UCSD-AML1 (cell line): ENCODE data around the gene ELP4.

Experiments
- DNase-seq: peaks from one replicate; lab custom pipeline; 2025; ENCODE audit not compliant: unreplicated experiment; lab: John Stamatoyannopoulos, UW

Gene ELP4

DNA sequence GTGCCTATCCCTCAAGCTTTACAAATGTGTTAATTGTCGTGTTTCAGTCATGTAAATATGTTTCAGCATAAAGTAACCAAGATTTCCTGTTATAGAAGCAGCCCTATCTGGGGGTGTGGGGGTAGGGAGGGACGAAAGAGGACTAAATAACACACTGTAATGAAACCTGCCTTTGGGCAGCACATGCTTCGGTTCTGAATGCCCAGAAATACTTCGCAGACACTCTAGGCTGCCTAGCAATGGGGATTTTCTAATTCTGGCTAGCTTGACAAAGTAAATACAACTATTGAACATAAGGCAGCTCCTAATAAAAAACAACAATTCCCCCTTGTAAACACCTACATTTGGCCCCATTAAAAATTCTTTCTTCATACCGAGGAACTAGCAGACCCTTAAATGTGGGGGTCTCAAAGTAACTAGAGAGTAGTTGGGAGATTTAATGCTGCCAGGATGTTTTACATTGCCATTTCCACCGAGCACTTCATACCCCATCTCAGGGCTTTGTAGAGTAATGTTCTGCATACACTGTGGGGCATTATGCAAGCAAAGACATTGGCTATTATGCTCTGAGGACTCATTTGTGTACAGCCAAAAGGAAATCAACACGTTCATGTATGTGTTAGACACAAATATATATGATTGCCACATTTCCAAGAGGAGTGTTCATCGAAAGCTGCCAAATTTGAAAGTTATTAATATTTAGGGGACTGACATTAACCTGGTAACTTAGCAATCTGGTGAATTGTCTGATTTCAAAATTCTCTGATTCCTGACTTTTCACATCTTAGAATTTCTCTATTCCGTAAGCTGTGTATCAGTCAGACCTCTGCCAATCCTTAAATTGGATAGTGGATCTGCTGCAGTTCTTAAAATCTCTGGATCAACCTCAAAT lies 259.4 kb downstream of the ELP4 start:
- DNase-seq: no peak

- no peak for DNase-seq
Measured at GRCh38 chr11:31770011-31770700, 260.6 kb downstream of the ELP4 start.

GRCh38 chr11:31772412-31772811 lies 262.8 kb downstream of the ELP4 start:
- DNase-seq: no peak

DNA sequence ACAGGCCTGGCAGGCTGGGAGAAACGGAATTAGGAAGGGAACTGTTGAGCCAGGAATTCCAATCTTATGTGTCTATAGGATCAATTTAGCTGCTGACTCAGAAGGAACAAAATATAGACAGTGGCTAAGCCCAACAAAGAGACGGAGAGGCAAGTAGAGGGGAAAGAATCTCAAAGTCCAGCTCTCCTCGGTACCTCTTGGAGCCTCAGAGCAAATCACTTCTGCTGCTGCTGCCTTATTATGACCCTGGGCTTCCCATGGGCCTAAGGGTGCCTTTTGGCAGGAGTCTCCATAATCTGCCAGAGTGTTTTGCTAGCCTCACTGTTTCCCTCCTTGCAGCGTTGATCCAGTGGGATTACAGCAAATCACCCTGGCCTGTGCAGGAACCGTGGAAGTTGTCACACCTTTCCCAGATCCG lies 269.8 kb downstream of the ELP4 start:
- DNase-seq: no peak

DNA sequence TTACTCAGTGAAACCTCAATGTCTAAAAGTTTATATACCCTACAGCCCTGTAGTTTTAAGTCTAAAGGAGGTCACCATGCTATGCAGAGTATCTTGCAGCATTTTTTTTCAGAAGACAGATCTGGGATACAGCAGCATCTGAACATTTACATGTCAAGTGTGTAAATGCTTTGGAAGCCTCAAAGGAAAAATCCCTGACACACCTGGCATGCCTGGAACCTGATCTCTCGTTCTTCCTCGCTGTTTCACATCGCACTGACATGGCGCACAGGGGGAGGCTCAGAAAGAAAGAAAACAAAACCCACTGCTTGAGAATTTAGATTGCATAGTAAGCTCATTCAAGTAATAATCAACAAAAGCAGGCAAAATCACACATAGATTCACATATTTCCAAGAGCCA lies 270.5 kb downstream of the ELP4 start:
- DNase-seq: no peak

DNA sequence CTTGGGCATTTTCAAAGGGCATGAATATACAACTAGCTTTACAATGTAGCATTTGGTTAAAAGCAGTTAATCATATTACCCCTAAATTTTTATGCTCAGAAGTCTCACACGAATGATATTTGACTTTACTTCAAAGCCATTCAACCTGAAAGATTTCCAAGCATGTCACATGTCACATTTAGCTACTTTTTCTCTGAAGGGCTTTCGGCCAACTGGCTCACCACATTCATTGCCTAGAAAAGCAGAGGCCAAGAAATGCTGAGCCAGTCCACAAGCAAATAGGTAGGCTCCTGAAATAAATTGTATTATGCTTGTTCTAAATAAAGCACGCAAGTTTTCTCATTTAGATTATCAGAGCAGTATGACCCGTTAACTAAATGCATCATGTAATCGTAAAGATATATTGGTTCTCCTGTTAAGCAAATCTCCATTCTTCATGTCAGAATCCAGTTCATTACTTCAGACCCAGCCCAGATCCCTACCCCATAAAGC lies 271.0 kb downstream of the ELP4 start:
- no peak for DNase-seq

DNA sequence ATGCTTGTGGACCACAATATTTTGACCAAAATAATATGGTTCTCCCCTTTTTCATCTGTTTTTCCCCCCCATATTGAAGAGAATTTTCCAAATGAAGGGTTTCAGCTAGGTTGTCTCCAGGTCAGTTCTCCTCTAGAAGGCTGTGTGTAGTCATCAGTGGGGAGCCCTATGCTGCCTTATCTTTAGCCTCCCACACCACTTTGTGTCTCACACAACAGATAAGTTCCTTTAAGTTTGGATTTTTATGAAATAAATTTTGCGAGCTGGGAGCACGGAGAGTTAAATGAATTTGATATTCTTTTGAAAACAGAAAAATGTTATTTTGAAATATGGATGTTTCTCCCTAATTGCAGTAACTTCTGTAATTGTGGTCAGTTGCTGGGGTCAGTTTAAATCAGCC lies 272.7 kb downstream of the ELP4 start:
- no peak for DNase-seq

DNA sequence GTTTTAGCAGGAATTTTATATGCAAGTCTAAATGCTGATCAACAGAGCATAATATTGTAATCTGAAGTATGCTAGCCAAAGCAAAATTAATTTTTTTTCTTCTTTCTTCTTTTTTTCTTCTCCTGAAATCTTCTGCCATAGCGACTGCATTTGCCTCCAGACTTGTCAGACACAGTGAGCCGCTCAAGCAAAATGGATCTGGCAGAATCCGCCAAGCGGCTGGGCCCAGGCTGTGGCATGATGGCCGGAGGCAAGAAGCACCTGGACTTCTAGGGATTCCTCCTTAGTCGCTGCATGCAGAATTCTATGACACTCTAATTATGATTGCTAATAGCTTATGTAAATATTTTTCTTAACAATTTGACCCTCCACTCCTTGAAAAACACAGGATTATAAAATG lies 273.7 kb downstream of the ELP4 start:
- DNase-seq: no peak

DNA sequence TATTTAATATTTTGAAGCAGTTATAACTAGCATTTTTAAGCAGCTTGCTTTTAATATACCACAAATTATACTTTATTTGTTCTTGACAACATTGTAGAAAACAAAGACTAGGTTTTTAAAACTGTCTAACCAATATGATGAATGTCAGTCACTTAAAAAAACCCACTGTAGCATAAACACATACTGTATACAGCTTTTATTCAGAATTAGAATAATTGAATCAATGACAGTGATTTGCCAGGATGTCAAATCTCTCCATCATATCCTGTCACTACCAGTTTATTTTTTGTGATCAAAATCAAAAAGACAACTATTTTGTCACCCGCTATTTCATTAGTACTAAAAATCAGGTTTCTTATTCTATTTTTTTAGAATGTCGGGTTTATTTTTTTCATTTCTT lies 275.0 kb downstream of the ELP4 start:
- DNase-seq: no peak

- no peak for DNase-seq
Measured at GRCh38 chr11:31786996-31787685, 277.6 kb downstream of the ELP4 start.

DNA sequence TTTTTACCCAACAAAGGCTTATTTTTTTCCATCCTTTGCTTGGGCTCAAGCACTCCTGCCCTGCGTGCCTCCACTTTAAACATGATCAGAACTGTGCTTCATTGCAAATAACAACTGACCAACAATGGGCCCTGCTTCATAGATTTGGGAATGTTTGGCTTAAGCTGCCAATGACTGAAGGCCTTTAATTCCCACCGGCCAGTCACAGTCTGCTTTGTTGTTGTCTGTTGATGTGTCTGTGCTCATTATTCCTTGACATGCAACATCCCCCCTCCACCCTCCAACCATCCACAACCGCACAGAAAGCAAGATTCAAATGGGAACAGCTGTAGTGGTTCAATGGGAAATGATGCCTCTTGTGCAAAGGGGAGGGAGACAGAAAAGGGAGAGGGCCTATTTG lies 278.5 kb downstream of the ELP4 start:
- no peak for DNase-seq

GRCh38 chr11:31790649-31791048 lies 281.1 kb downstream of the ELP4 start:
- DNase-seq: no peak

DNA sequence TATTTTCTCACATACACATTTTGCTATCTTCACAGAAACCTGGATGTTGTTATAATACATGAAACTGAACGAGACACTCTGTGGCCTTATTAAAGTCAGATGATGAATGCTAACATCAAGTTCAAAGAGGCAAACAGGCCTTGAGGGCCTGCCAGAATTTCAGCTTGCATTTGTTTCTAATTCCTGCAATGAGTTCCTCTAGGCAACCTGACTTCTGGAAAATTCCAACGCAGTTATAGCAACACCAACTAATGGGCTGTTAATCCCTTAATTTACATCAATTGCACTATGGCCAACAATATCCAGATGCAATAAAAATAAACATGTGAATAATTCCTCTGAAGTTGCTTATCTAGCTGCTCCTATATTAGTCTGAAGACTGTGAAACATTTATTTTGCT lies 282.5 kb downstream of the ELP4 start:
- no peak for DNase-seq

DNA sequence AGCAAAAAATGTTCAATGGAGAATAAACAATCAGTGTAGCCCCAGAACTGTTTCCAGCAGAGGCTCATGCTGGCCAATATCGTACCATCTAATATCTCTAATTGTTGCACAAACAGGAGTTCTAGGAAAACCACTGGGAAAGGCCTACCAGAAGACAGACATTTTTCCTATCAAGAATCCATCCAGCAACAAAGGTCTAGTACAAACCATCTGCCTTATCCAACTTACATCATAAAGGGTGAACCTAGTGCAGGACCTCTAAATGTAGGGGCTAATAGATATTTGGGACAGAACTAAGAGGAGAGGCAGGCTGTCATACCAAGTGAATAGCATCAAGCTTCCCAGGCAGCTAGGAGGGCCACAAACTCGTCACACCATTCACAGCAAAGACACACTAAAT lies 282.9 kb downstream of the ELP4 start:
- no peak for DNase-seq

- DNase-seq: no peak
Measured at GRCh38 chr11:31793264-31793663, 283.7 kb downstream of the ELP4 start.

- no peak for DNase-seq
Measured at GRCh38 chr11:31794548-31794947, 285.0 kb downstream of the ELP4 start.

DNA sequence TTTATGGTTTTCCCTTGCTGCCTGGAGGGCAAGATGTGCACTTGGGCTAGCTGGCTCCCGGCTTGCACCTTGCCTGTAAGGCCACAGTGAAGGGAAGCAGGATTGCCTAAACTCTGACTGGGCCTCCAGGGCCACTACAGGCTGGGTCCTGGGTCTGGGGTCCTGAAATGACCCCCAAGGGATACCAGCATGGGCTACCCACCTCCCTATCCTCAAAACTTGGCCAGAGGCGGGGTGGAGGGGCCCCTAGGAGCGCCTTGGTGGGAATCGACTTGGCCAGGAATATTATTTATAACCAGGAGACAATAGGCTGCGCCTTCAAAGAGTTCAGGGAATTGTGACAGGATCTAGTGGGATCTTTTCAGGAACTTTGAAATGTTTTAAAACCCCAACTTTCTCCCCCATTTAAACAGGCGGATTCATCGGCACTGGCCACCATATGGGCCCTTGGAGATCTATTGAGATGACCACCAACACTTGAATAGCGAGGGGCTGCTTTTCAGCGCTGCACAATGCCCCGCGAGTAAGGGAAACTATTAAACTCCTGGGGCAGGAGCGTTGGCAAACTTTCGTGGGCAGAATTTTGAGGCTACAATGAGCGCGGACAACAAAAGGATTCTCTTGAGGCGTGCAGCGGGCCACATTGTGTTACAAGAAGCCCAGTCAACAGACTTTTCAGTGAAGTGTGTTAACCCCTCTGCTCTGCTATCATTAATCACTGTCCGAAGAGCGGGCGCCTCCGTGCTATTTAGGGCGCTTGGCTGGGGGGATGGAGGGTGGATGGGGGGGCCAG lies 286.3 kb downstream of the ELP4 start:
- no peak for DNase-seq

GRCh38 chr11:31796499-31797189 lies 287.1 kb downstream of the ELP4 start:
- no peak for DNase-seq

GRCh38 chr11:31797190-31798056 lies 287.9 kb downstream of the ELP4 start:
- DNase-seq: no peak
